Erythroblast (primary cell): Measurements from ENCODE around the gene PCDHGA10.

Experiments
- GATA1 ChIP-seq: IDR thresholded peaks from 2 replicates; pipeline ENCODE4 v1.6.1; 2011; ENCODE audit warnings: low read depth, mild to moderate bottlenecking, control low read depth, low read length, moderate library complexity
- POLR2A ChIP-seq: IDR thresholded peaks from 2 replicates; pipeline ENCODE4 v1.6.1; 2011; ENCODE audit warnings: mild to moderate bottlenecking, low read length

DNA sequence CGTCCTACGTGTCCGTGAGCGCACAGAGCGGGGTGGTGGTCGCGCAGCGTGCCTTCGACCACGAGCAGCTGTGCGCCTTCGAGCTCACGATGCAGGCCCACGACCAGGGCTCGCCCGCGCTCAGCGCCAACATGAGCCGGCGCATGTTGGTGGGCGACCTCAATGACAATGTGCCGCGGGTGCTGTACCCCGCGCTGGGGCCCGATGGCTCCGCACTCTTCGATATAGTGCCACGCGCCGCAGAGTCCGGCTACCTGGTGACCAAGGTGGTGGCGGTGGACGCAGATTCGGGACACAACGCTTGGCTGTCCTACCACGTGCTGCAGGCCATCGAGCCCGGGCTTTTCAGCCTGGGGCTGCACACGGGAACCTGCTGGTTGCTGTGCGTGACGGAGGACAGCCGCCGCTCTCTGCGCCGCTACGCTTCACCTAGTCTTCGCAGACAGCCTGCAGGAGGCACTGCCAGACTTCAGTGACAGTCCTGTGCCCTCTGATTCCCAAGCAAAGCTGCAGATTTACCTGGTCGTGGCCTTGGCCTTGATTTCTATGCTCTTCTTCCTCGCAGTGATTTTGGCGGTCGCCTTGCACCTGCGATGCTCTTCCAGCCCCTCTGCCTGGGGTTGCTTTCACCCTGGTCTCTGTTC lies 15.1 kb downstream of the PCDHGA10 start:
- TF ChIP-seq POLR2A (no peak), GATA1 (no peak)
